Bronchial epithelial cell (primary cell): Measurements from ENCODE around the gene AHDC1. TPM values are rescaled to one million over a fixed set of nuclear protein-coding genes. Genes with fewer than 3 reads are reported as not detected.

Source experiments
- DNase-seq: peaks from one replicate; pipeline ENCODE4 v3.0.0-alpha.2; 2010; ENCODE audit warnings: low read depth
- FAIRE-seq: peaks from 2 replicates; lab custom pipeline; 2011; peaks lifted over from hg19 to GRCh38; lab: Jason Lieb, UNC
- H3K27me3 ChIP-seq: 2 replicates; pipeline ENCODE4 v1.5.1; 2011; ENCODE audit warnings: low read length; ENCODE audit not compliant: control insufficient read depth, insufficient read depth
- H3K36me3 ChIP-seq: 2 replicates; pipeline ENCODE4 v1.5.1; 2011; ENCODE audit warnings: low read length; ENCODE audit not compliant: control insufficient read depth, insufficient read depth
- H3K4me3 ChIP-seq: 2 replicates; pipeline ENCODE4 v1.5.1; 2011; ENCODE audit warnings: mild to moderate bottlenecking, low read depth, low read length, control low read depth
- CTCF ChIP-seq: IDR thresholded peaks from 2 replicates; pipeline ENCODE4 v1.5.1; 2011; ENCODE audit warnings: mild to moderate bottlenecking, moderate library complexity, low read length, control low read depth, inconsistent platforms; ENCODE audit not compliant: insufficient read depth, severe bottlenecking
- total RNA-seq: library from RNA; depleted of rRNA; stranded (reverse); fragments of >200 nt; gene quantifications from 2 replicates; pipeline ENCODE4 v1.2.1, GENCODE V29; 2014

The AHDC1 gene
- total RNA-seq, 1 donor from 2014 or later: 5.0 TPM

- H3K36me3 ChIP-seq: peaks cover 1% of the 10 kb centered on the region
- no peak overlapping the region for H3K4me3 ChIP-seq
- H3K27me3 ChIP-seq: peaks cover 2% of the 10 kb centered on the region
- peak; percentile 89 for TF ChIP-seq CTCF
- DNase-seq (peak; percentile 36), FAIRE-seq (no peak)
Observed at GRCh38 chr1:27605796-27606707, 2.1 kb upstream of the AHDC1 start.

GRCh38 chr1:27605300-27605766, 1.4 kb upstream of the AHDC1 start:
- FAIRE-seq: no peak

GRCh38 chr1:27604579-27605299, 795 bp upstream of the AHDC1 start:
- no peak for TF ChIP-seq CTCF
- Histone ChIP-seq H3K4me3 (peak overlapping the region; percentile 76), H3K36me3 (peaks cover 4% of the 10 kb centered on the region), H3K27me3 (no peaks in the 10 kb centered on the region)
- DNase-seq: no peak
- FAIRE-seq: peak; percentile 7

More at GRCh38 chr1:27605300-27605766, 1.4 kb upstream of the AHDC1 start:
- Histone ChIP-seq H3K36me3 (peaks cover 1% of the 10 kb centered on the region), H3K27me3 (no peaks in the 10 kb centered on the region), H3K4me3 (no peak overlapping the region)
- TF ChIP-seq CTCF: no peak
- no peak for DNase-seq

- H3K36me3 ChIP-seq: peaks cover 5% of the 10 kb centered on the region
- no peak for DNase-seq
- H3K4me3 ChIP-seq: peak overlapping the region; percentile 76
- H3K27me3 ChIP-seq: no peaks in the 10 kb centered on the region
- FAIRE-seq: no peak
- no peak for TF ChIP-seq CTCF
Observed at GRCh38 chr1:27603309-27603680, 649 bp downstream of the AHDC1 start.

GRCh38 chr1:27602462-27603308, 1.3 kb downstream of the AHDC1 start:
- peaks cover 10% of the 10 kb centered on the region for H3K36me3 ChIP-seq
- no peak for DNase-seq
- H3K4me3 ChIP-seq: peak overlapping the region; percentile 76
- H3K27me3 ChIP-seq: no peaks in the 10 kb centered on the region
- no peak for FAIRE-seq
- no peak for TF ChIP-seq CTCF
